ENCODE results near the gene ERCC6L2.

Gene ERCC6L2

GRCh38 chr9:95980262-95981125 lies 105.0 kb downstream of the ERCC6L2 start:
- no peak for DNase-seq (ENCODE audit: low read depth)

- DNase-seq (ENCODE audit: low read depth) = no peak
These were observed 106.4 kb downstream of the ERCC6L2 start for GRCh38 chr9:95981761-95982390.

- DNase-seq (ENCODE audit: low read depth) = no peak
These were observed 110.1 kb downstream of the ERCC6L2 start for GRCh38 chr9:95985440-95986055.

GRCh38 chr9:95989297-95989696 lies 113.8 kb downstream of the ERCC6L2 start:
- DNase-seq (ENCODE audit: low read depth) = no peak

GRCh38 chr9:95991326-95991725 lies 115.8 kb downstream of the ERCC6L2 start:
- DNase-seq (ENCODE audit: low read depth) = no peak

GRCh38 chr9:95992536-95992935 lies 117.0 kb downstream of the ERCC6L2 start:
- DNase-seq (ENCODE audit: low read depth) = no peak

- no peak for DNase-seq (ENCODE audit: low read depth)
These were observed 117.8 kb downstream of the ERCC6L2 start for GRCh38 chr9:95993337-95993736.

GRCh38 chr9:95999390-95999789 lies 123.9 kb downstream of the ERCC6L2 start:
- no peak for DNase-seq (ENCODE audit: low read depth)

GRCh38 chr9:96004379-96004778 lies 128.9 kb downstream of the ERCC6L2 start:
- no peak for DNase-seq (ENCODE audit: low read depth)

GRCh38 chr9:96006296-96006879 lies 130.9 kb downstream of the ERCC6L2 start:
- DNase-seq (ENCODE audit: low read depth) = no peak

- no peak for DNase-seq (ENCODE audit: low read depth)
These were observed 131.5 kb downstream of the ERCC6L2 start for GRCh38 chr9:96006961-96007360.

GRCh38 chr9:96008502-96009222 lies 133.2 kb downstream of the ERCC6L2 start:
- DNase-seq (ENCODE audit: low read depth) = no peak

GRCh38 chr9:96009223-96009602 lies 133.7 kb downstream of the ERCC6L2 start:
- DNase-seq (ENCODE audit: low read depth) = no peak

GRCh38 chr9:96009690-96010472 lies 134.4 kb downstream of the ERCC6L2 start:
- no peak for DNase-seq (ENCODE audit: low read depth)

- DNase-seq (ENCODE audit: low read depth) = no peak
These were observed 138.6 kb downstream of the ERCC6L2 start for GRCh38 chr9:96014078-96014477.

- no peak for DNase-seq (ENCODE audit: low read depth)
These were observed 140.6 kb downstream of the ERCC6L2 start for GRCh38 chr9:96015876-96016686.

All from HS-27A (cell line).